ENCODE measurements around the gene FECH. TPM values are rescaled to one million over a fixed set of nuclear protein-coding genes. Genes with fewer than 3 reads are reported as not detected.

The FECH gene
- total and polyA plus RNA-seq, 9 of the 15 experiments (the other 6 are each of a cell fraction or from before 2014, with no cell fraction given), result 19.8 to 170 (median 56.8) TPM

DNA sequence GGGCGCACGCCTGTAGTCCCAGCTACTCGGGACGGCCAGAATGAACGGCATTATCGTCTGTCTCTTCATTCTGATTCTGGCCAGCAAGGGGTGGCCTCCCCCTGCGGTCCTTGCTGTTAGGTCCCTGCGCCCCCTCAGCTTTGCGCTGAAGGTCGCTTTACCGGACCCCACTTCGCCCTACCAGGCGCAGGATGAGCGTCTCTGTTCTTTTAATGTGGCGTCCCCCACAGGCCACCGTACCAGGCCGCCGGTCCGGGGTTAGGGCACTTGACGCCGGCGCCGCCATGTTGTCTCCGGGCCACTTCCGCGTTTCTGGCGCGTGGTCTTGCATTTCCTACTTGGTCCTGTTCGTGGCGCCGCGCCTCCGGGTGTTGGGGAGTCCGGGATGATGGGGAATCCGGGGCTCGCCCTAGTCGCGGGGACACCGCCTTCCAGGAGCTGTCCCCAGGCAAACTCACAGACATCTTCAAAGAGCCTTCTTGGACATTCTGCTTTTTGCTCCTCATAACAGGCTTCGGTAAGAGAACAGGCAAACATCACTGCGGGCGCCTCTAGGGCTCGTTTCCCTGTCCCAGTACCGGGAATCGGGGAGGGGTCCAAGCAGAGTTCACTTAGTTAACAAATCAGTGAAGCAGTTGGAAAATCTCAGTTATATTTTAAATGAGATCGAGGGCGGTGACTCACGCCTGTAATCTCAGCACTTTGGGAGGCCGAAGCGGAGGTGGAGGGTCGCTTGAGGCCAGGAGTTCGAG, 43.7 kb upstream of the FECH start (continued):
- TF ChIP-seq, protein P1, sequence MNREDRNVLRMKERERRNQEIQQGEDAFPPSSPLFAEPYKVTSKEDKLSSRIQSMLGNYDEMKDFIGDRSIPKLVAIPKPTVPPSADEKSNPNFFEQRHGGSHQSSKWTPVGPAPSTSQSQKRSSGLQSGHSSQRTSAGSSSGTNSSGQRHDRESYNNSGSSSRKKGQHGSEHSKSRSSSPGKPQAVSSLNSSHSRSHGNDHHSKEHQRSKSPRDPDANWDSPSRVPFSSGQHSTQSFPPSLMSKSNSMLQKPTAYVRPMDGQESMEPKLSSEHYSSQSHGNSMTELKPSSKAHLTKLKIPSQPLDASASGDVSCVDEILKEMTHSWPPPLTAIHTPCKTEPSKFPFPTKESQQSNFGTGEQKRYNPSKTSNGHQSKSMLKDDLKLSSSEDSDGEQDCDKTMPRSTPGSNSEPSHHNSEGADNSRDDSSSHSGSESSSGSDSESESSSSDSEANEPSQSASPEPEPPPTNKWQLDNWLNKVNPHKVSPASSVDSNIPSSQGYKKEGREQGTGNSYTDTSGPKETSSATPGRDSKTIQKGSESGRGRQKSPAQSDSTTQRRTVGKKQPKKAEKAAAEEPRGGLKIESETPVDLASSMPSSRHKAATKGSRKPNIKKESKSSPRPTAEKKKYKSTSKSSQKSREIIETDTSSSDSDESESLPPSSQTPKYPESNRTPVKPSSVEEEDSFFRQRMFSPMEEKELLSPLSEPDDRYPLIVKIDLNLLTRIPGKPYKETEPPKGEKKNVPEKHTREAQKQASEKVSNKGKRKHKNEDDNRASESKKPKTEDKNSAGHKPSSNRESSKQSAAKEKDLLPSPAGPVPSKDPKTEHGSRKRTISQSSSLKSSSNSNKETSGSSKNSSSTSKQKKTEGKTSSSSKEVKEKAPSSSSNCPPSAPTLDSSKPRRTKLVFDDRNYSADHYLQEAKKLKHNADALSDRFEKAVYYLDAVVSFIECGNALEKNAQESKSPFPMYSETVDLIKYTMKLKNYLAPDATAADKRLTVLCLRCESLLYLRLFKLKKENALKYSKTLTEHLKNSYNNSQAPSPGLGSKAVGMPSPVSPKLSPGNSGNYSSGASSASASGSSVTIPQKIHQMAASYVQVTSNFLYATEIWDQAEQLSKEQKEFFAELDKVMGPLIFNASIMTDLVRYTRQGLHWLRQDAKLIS (CRISPR knock-in tag; IDR thresholded peaks at IDR 0.05), result peak; percentile 72; the same call in 1 of the 2 replicates
- TF ChIP-seq LCOR (CRISPR knock-in tag; IDR thresholded peaks at IDR 0.05) (peak; percentile 72), DNMT1 (IDR thresholded peaks at IDR 0.05) (no peak), BRF1 (IDR thresholded peaks at IDR 0.05; ENCODE audit: borderline replicate concordance, extremely low read depth, insufficient read length) (no peak), HDAC8 (tag; IDR thresholded peaks at IDR 0.05) (no peak)
- TF ChIP-seq, protein P2, sequence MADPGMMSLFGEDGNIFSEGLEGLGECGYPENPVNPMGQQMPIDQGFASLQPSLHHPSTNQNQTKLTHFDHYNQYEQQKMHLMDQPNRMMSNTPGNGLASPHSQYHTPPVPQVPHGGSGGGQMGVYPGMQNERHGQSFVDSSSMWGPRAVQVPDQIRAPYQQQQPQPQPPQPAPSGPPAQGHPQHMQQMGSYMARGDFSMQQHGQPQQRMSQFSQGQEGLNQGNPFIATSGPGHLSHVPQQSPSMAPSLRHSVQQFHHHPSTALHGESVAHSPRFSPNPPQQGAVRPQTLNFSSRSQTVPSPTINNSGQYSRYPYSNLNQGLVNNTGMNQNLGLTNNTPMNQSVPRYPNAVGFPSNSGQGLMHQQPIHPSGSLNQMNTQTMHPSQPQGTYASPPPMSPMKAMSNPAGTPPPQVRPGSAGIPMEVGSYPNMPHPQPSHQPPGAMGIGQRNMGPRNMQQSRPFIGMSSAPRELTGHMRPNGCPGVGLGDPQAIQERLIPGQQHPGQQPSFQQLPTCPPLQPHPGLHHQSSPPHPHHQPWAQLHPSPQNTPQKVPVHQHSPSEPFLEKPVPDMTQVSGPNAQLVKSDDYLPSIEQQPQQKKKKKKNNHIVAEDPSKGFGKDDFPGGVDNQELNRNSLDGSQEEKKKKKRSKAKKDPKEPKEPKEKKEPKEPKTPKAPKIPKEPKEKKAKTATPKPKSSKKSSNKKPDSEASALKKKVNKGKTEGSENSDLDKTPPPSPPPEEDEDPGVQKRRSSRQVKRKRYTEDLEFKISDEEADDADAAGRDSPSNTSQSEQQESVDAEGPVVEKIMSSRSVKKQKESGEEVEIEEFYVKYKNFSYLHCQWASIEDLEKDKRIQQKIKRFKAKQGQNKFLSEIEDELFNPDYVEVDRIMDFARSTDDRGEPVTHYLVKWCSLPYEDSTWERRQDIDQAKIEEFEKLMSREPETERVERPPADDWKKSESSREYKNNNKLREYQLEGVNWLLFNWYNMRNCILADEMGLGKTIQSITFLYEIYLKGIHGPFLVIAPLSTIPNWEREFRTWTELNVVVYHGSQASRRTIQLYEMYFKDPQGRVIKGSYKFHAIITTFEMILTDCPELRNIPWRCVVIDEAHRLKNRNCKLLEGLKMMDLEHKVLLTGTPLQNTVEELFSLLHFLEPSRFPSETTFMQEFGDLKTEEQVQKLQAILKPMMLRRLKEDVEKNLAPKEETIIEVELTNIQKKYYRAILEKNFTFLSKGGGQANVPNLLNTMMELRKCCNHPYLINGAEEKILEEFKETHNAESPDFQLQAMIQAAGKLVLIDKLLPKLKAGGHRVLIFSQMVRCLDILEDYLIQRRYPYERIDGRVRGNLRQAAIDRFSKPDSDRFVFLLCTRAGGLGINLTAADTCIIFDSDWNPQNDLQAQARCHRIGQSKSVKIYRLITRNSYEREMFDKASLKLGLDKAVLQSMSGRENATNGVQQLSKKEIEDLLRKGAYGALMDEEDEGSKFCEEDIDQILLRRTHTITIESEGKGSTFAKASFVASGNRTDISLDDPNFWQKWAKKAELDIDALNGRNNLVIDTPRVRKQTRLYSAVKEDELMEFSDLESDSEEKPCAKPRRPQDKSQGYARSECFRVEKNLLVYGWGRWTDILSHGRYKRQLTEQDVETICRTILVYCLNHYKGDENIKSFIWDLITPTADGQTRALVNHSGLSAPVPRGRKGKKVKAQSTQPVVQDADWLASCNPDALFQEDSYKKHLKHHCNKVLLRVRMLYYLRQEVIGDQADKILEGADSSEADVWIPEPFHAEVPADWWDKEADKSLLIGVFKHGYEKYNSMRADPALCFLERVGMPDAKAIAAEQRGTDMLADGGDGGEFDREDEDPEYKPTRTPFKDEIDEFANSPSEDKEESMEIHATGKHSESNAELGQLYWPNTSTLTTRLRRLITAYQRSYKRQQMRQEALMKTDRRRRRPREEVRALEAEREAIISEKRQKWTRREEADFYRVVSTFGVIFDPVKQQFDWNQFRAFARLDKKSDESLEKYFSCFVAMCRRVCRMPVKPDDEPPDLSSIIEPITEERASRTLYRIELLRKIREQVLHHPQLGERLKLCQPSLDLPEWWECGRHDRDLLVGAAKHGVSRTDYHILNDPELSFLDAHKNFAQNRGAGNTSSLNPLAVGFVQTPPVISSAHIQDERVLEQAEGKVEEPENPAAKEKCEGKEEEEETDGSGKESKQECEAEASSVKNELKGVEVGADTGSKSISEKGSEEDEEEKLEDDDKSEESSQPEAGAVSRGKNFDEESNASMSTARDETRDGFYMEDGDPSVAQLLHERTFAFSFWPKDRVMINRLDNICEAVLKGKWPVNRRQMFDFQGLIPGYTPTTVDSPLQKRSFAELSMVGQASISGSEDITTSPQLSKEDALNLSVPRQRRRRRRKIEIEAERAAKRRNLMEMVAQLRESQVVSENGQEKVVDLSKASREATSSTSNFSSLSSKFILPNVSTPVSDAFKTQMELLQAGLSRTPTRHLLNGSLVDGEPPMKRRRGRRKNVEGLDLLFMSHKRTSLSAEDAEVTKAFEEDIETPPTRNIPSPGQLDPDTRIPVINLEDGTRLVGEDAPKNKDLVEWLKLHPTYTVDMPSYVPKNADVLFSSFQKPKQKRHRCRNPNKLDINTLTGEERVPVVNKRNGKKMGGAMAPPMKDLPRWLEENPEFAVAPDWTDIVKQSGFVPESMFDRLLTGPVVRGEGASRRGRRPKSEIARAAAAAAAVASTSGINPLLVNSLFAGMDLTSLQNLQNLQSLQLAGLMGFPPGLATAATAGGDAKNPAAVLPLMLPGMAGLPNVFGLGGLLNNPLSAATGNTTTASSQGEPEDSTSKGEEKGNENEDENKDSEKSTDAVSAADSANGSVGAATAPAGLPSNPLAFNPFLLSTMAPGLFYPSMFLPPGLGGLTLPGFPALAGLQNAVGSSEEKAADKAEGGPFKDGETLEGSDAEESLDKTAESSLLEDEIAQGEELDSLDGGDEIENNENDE (IDR thresholded peaks at IDR 0.05; ENCODE audit: low read depth, low read length), result no peak
